Pancreas (tissue), 10 donors: ENCODE results near the gene DLG2. TPM values are rescaled to one million over a fixed set of nuclear protein-coding genes. Genes with fewer than 3 reads are reported as not detected.

ENCODE experiments used
- ATAC-seq, 4 donors: fragments of 200-7000 bp; cut with Tn5 transposase; one replicate each; pipeline versions ENCODE4 v1.8.0 to v1.9.1; 2020; ENCODE audit warnings: mild to moderate bottlenecking in 4 of 4, moderate library complexity in 4 of 4
- DNase-seq, 6 donors: peaks; one replicate each; pipeline ENCODE4 v3.0.0-alpha.2; 2020
- FAIRE-seq: peaks from 2 replicates; lab custom pipeline; 2012; peaks lifted over from hg19 to GRCh38; lab: Jason Lieb, UNC
- H3K27ac ChIP-seq, 4 donors: fragments of 200-600 bp; sonication (generic); 1 replicate in 3 of 4; 2 replicates in 1 of 4; pipeline versions ENCODE4 v1.5.0 to v1.8.0; 2020
- H3K27me3 ChIP-seq, 4 donors: fragments of 200-600 bp; one replicate each; pipeline ENCODE4 v1.8.0; 2021
- H3K36me3 ChIP-seq, 3 donors: fragments of 200-600 bp; sonication (generic) in 1 of 3; one replicate each; pipeline versions ENCODE4 v1.5.0 to v1.8.0; 2020 to 2021
- H3K4me1 ChIP-seq, 3 donors: fragments of 200-600 bp; one replicate each; pipeline ENCODE4 v1.8.0; 2021
- H3K4me3 ChIP-seq, 4 donors: fragments of 200-600 bp; sonication (generic) in 2 of 4; one replicate each; pipeline versions ENCODE4 v1.5.0 to v1.8.0; 2020 to 2021
- H3K9me3 ChIP-seq, 4 donors: fragments of 200-600 bp; one replicate each; pipeline ENCODE4 v1.8.0; 2021
- WGBS, 2 donors: extraction: QIAGEN DNeasy Blood & Tissue Kit; methylation state at CpG; one replicate each; pipeline ENCODE4 v1.1.7; 2013; 5-methylcytosine and 5-hydroxymethylcytosine counted together
- intact Hi-C, 3 donors: fragments of 100-400 bp; cut with DNase I; formaldehyde crosslinking; loops; one replicate each; pipeline versions ENCODE4 v1.11.1 to v1.14.2; 2022
- polyA plus RNA-seq, 2 donors: library from polyadenylated mRNA; stranded (reverse); fragments of 200-250 nt; gene quantifications; one replicate each; pipeline ENCODE4 v1.2.3, GENCODE V29; 2013
- total RNA-seq, 6 donors: library from RNA; stranded (reverse); fragmentation: NEBNext Ultra II Directional in 4 of 6; extraction: Animal tissue kit (Norgen Biotek cat#: 25700) in 4 of 6; gene quantifications; one replicate each; pipeline versions ENCODE4 v1.2.1 to v1.2.4, GENCODE V29; 2021 to 2023
- TF ChIP-seq, protein P1 (sequence below), 4 donors: fragments of 200-600 bp; sonication (generic) in 3 of 4; IDR thresholded peaks; one replicate each; pipeline versions ENCODE4 v1.5.0 to v1.8.0; 2021; ENCODE audit warnings: antibody characterized with exemption in 4 of 4
- donor health status: healthy with polysubstance abuse.
- donor health status: DM: no; HTN: no; CAD: no; lungs with moderate emphysema.
- donor health status: DM: no; HTN: no; CAD: no.
- donor health status: control.
- donor health status: control.
- donor health status: Bipolar disorder and iron deficiency.
- donor health status: DM: yes; HTN: yes; CAD: no.
- donor health status: DM: no; HTN: no; CAD: no.
- donor health status: DM: no; HTN: no; CAD: no.
- donor health status: DM: yes; HTN: yes; CAD: no.

DLG2 gene
- total and polyA plus RNA-seq, 8 donors, result 1.2 to 5.4 (median 3.6) TPM

DNA sequence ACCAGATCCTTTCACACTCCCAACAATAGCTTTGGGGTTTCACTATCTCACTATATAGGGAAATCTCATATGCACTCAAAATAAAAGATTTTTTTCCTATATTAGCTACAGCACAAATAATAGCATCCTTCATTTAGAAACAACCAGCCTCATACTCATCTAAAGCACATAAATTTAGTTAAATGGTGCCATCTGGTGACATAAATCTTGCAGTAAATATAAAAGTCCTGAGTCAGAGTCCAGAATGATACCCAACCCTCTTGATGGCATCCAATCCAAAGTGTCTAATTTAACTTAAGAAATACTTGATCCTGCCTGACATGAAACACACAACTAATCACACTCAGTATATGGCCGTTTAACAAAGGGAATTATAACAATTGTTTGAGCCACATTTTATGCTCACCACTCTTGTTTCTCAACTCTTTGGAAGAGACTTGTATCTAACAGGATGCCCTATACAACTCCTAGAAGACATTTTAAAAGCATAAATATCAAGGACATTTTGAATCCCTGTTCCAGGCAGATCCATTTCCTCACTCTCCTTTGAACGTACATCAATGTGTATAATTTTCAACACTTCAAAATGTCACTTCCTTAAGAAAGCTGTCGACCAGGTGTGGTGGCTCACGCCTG, 36.2 kb downstream of the DLG2 start:
- H3K36me3 ChIP-seq, result no peaks in the 10 kb centered on the region
- no peaks in the 10 kb centered on the region for H3K9me3 ChIP-seq
- H3K4me1 ChIP-seq, result no peaks in the 10 kb centered on the region
- FAIRE-seq, result no peak
- intact Hi-C loops, result no loop called here
- WGBS, 2 donors, result 62 to 72% methylated on average over 4 of the region's 4 CpGs
- H3K27ac ChIP-seq, result no peak overlapping the region
- no peaks in the 10 kb centered on the region for H3K27me3 ChIP-seq
- no peak overlapping the region for H3K4me3 ChIP-seq
- ATAC-seq, result peak in 3 of 4 donors; percentile 51 to 71 (median 65)
- TF ChIP-seq, protein P1, sequence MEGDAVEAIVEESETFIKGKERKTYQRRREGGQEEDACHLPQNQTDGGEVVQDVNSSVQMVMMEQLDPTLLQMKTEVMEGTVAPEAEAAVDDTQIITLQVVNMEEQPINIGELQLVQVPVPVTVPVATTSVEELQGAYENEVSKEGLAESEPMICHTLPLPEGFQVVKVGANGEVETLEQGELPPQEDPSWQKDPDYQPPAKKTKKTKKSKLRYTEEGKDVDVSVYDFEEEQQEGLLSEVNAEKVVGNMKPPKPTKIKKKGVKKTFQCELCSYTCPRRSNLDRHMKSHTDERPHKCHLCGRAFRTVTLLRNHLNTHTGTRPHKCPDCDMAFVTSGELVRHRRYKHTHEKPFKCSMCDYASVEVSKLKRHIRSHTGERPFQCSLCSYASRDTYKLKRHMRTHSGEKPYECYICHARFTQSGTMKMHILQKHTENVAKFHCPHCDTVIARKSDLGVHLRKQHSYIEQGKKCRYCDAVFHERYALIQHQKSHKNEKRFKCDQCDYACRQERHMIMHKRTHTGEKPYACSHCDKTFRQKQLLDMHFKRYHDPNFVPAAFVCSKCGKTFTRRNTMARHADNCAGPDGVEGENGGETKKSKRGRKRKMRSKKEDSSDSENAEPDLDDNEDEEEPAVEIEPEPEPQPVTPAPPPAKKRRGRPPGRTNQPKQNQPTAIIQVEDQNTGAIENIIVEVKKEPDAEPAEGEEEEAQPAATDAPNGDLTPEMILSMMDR (IDR thresholded peaks at IDR 0.05), result no peak
- no peak for DNase-seq

DNA sequence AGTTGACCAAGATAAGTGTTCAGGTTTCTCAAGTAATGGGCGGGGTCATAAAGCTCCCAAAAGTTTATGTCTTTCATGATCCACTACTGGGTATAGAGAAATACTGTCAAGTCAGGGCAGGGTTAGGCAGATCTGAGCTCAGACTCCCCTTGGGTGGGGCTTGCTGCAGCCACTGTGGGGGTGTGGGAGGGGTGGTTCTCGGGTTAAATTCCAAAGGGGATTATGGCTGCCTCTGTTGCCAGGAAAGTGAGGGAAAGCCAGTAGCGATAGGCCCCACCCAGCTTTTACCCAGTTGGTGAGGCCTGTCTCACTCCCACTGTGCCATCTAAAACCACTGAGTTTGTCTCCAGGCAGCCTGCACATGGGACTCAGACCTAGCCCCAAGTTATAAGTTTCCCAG, 37.8 kb downstream of the DLG2 start:
- Histone ChIP-seq H3K9me3 (no peaks in the 10 kb centered on the region), H3K27me3 (no peaks in the 10 kb centered on the region), H3K36me3 (no peaks in the 10 kb centered on the region), H3K27ac (no peak overlapping the region), H3K4me1 (no peaks in the 10 kb centered on the region), H3K4me3 (no peak overlapping the region)
- TF ChIP-seq, protein P1 (IDR thresholded peaks at IDR 0.05), result no peak
- no peak for FAIRE-seq
- WGBS, 2 donors, result 79 to 91% methylated on average over 3 of the region's 3 CpGs
- no peak for ATAC-seq
- DNase-seq, result no peak
- intact Hi-C loops, result no loop called here

DNA sequence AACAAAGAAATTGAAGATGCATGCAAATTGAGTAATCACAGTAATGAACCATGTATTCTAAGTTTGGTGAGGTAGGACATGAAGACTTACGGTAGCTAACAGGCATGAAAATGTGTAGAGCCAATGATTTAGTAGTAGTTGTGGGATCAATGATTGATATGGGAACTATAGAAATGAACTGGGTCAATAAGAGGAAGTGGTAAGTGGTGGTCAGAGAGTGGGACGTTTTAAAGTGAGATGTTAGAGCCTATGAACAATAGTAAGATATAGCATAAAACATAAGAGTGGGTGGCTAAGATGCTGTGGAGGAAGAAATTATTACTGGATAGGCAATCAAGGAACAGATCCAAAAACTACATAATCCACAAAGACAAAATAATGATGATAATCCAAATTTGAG, 45.0 kb downstream of the DLG2 start:
- H3K4me1 ChIP-seq, result no peaks in the 10 kb centered on the region
- no peak overlapping the region for H3K27ac ChIP-seq
- WGBS, 2 donors, result 72 to 77% methylated on average over 2 of the region's 2 CpGs
- no peak for FAIRE-seq
- no peak overlapping the region for H3K4me3 ChIP-seq
- H3K9me3 ChIP-seq, result no peaks in the 10 kb centered on the region
- no peaks in the 10 kb centered on the region for H3K27me3 ChIP-seq
- ATAC-seq, result no peak
- intact Hi-C loops, result no loop called here
- no peak for DNase-seq
- H3K36me3 ChIP-seq, result no peaks in the 10 kb centered on the region
- TF ChIP-seq, protein P1 (IDR thresholded peaks at IDR 0.05), result no peak

DNA sequence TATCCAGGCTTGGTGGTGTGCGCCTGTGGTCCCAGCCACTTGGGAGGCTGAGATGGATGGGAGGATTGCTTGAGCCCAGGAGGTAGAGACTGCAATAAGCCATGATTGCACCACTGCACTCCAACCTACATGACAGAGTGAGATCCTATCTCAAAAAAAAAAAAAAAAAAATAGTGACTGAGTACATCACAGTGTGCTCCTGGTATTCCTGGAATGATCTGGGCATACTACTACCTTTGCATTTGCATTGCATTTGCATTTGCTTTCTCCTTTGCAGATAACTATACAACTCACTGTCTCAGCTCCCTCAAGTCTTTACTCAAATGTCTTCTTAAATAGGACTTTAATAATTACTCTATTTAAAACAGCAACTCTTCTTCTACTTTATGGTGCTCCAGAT, 51.8 kb downstream of the DLG2 start:
- no peak overlapping the region for H3K27ac ChIP-seq
- TF ChIP-seq, protein P1 (IDR thresholded peaks at IDR 0.05), result no peak

DNA sequence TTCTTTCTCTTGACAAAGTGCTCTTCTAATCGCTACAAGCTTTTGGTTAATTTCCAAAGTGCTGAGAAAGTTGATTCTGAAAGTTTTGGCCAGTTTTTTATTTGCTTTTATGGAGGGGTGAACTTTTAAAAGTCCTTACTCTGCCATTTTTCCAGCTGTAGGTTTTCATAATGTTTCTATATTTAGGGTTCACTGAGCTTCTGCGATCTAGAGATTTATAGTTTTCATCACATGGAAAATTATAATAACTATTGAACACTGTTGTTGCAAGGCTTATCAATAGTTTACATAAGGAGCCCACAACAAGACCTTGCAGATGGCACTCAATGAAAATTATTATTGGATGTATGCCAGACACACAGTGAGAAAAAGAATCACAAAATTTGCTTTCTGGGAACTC, 55.1 kb downstream of the DLG2 start:
- Histone ChIP-seq H3K27me3 (no peaks in the 10 kb centered on the region), H3K27ac (no peak overlapping the region), H3K9me3 (no peaks in the 10 kb centered on the region), H3K4me1 (no peaks in the 10 kb centered on the region), H3K4me3 (no peak overlapping the region), H3K36me3 (no peaks in the 10 kb centered on the region)
- TF ChIP-seq, protein P1 (IDR thresholded peaks at IDR 0.05), result no peak
- FAIRE-seq (no peak), DNase-seq (no peak), ATAC-seq (no peak)
- WGBS, 2 donors, result 30 to 32% methylated on average over 2 of the region's 2 CpGs
- intact Hi-C loops, result no loop called here

More for the DNA sequence above, 51.8 kb downstream of the DLG2 start:
- no peaks in the 10 kb centered on the region for H3K4me1 ChIP-seq
- no peaks in the 10 kb centered on the region for H3K36me3 ChIP-seq
- no peaks in the 10 kb centered on the region for H3K27me3 ChIP-seq
- 95% methylated on average over 1 of the region's 1 CpG for WGBS, 2 donors
- H3K9me3 ChIP-seq, result no peaks in the 10 kb centered on the region
- DNase-seq, result no peak
- no peak overlapping the region for H3K4me3 ChIP-seq
- intact Hi-C loops, result no loop called here
- ATAC-seq, result no peak
- no peak for FAIRE-seq
